ENCODE results near the gene DOK5.

DNA sequence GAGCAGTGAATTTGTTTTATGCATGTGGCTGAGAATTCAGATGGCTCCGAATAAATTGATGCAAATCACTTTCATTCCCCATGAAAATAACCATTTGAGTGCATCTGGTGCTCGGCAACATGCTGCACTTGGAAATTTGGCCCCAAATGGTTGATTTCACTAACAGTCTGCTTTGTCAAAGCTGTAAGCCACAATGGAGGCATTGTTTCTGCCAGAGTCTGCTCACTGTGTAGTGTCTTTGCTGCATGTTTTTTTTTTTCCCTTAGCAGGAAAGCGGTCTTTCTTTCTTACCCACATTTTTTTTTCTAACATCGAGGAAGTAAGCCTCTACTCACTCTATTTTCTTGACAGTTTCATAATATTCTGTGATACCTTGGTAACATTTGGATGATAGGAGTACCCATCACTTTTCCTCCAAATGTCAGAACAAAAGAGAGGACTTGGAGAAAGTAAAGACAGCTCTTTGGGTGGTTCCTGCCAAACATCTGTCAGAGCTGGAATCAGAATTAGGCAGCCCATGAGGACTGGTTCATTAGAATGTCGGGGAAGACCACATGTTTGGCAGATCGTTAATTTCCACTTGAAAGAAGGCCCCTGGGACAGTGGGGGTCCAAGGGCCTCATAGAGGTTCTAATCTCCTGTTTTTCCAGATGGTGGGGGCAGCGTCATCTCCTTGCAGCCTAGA lies 149.5 kb downstream of the DOK5 start:
- TF ChIP-seq, protein P1, sequence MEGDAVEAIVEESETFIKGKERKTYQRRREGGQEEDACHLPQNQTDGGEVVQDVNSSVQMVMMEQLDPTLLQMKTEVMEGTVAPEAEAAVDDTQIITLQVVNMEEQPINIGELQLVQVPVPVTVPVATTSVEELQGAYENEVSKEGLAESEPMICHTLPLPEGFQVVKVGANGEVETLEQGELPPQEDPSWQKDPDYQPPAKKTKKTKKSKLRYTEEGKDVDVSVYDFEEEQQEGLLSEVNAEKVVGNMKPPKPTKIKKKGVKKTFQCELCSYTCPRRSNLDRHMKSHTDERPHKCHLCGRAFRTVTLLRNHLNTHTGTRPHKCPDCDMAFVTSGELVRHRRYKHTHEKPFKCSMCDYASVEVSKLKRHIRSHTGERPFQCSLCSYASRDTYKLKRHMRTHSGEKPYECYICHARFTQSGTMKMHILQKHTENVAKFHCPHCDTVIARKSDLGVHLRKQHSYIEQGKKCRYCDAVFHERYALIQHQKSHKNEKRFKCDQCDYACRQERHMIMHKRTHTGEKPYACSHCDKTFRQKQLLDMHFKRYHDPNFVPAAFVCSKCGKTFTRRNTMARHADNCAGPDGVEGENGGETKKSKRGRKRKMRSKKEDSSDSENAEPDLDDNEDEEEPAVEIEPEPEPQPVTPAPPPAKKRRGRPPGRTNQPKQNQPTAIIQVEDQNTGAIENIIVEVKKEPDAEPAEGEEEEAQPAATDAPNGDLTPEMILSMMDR (IDR thresholded peaks at IDR 0.05) = no peak
- TF ChIP-seq POLR2A (IDR thresholded peaks at IDR 0.05) (no peak), POLR2AphosphoS5 (IDR thresholded peaks at IDR 0.05) (no peak)

All from prostate gland (tissue), 2 donors.